GM12873 (cell line): ENCODE results near the gene TSPAN18.

Experiments used
- TF ChIP-seq, protein P1 (sequence below): IDR thresholded peaks from 2 replicates; pipeline ENCODE4 v1.5.1; 2012; ENCODE audit warnings: low read depth, mild to moderate bottlenecking, moderate library complexity, low read length, control low read depth; ENCODE audit not compliant: insufficient read depth; ENCODE audit errors: missing control alignments

TSPAN18 gene

DNA sequence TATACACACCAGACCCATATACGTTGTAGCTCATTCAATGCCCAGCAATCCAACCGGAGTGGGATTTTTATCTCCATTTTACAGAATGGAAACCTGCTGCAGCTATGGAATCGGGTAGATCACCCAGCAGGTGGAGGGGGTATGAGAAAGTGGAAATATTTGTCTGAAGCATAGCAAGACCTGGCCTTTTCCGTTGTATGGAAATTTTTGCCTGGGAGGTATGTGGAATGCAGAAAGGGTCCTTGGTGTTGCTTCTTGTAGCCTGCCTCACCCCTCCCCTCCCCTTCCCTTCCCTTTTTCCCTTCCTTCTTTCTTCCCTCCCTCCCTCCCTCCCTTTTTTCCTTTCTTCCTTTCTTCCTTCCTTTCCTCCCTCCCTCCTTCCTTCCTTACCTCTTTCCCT, 15.2 kb downstream of the TSPAN18 start:
- TF ChIP-seq, protein P1, sequence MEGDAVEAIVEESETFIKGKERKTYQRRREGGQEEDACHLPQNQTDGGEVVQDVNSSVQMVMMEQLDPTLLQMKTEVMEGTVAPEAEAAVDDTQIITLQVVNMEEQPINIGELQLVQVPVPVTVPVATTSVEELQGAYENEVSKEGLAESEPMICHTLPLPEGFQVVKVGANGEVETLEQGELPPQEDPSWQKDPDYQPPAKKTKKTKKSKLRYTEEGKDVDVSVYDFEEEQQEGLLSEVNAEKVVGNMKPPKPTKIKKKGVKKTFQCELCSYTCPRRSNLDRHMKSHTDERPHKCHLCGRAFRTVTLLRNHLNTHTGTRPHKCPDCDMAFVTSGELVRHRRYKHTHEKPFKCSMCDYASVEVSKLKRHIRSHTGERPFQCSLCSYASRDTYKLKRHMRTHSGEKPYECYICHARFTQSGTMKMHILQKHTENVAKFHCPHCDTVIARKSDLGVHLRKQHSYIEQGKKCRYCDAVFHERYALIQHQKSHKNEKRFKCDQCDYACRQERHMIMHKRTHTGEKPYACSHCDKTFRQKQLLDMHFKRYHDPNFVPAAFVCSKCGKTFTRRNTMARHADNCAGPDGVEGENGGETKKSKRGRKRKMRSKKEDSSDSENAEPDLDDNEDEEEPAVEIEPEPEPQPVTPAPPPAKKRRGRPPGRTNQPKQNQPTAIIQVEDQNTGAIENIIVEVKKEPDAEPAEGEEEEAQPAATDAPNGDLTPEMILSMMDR, result no peak

DNA sequence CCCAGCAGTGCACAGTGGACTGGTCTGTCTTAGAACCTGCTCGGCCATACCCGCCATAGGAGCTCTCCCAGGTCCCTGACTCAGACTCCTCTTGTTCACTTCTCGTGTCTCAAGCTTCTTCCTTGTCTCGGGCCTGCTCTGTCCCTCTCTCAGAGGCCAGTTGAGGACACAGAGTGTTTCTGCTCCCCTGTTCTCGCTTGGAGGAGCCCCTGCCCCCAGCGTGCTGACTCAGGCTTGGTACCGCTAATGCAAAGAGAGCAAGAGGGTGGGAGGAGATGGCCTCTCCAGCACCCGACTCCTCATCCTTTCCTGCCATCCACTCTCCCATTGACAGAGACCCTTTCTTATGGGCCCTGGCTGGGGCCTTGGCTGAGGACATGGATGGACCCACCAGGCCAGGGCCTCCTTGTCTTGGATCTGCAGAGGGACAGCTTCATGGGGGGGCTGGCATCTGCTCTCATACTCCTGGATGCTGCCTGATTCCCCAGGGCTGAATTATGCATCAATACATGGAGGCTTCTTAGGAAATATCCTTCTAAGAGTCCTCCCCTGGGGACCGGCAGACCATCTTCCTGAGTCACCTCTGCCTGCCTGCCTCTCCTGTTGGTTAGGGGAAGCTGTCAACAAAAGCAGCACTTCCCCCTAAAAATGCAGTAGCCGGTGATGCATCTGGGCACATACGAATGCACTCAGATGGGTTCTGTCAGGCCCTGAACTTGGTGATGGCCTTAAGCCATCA, 15.9 kb downstream of the TSPAN18 start:
- TF ChIP-seq, protein P1, result no peak

DNA sequence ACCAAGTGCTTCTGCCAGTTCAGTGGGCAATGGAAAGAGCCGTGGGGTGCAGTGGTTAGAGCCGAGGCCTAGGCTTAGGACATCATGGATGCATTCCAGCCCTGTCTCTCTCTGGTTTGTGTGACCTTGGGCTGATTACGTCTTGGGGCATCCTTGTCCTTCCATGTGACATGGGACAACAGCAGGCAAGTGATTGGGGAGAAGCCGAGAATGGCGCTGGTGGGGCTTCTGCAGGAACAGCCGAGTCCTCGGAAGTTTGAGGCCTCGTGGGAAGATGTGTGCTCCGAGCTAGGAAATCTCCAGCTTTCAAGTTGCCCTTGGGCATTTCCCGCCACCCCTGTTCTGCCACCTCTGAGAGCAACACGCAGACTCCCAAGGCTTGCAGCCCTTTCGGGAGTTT, 16.6 kb downstream of the TSPAN18 start:
- TF ChIP-seq, protein P1, result no peak

DNA sequence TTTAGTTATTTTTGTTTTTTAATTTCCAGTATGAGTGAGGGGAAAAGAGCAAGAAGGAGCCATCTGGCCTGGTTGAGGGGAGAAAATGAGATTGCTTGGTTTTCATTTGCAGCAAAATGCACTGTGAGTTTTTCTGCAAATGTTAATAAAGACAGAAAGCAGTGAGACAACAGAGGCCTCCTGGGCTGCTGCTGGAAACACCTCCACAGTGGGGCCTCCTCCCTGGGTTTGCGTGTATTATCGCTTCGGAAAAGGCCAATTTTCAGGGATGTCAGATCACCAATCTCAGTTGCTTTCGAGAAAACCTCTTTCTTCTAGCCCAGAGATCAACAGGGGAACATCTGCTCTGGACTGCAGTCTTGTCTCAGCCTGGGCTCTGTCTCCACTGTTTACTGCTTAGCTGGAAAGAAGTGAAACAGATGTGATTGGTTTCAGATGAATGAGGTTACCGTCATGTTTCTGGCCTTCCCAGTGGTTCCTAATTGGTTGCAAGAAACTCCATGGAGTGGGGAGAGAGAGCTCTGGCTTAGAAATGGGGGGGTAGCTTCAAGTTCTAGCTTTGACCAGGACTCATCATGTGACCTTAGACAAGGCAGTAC, 17.3 kb downstream of the TSPAN18 start:
- TF ChIP-seq, protein P1, result no peak

DNA sequence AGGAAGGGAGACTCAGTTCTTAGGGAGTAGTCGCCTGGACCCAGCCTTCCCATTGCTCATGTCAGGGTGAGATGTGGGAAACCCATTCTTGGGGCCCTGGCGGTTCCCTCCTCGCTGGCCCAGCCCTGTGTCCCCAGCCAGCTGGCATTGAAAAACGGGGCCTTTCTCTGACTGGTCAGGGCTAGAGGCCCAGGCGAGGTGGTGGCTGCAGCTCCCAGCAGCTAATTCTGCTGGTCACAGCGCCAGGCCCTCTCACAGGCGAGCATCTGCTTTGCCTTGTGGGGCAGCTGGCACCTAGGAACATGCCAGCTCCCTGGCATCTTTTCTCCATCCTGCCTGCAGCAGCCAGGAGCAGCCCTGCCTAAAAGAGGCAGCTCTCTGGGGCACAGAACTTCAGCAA, 20.1 kb downstream of the TSPAN18 start:
- TF ChIP-seq, protein P1, result no peak

DNA sequence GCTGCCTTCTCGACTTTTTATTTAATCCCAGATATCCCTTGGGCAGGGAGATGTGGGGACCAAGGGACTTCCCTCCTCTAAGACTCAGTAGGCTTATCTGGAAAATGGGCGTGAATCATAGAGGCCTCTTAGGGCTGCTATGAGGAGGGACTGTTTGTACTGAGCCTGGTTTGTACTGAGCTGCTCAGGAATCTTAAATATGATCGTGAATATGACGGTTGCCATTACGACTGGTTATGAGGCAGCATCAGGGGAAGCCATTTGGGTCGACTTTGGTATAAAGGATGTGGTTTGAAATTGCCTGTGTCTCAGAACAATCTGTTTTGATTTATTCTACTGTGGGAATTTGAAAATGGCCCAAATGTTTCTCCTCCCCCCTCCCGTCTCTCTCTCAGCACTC, 20.6 kb downstream of the TSPAN18 start:
- TF ChIP-seq, protein P1, result no peak

DNA sequence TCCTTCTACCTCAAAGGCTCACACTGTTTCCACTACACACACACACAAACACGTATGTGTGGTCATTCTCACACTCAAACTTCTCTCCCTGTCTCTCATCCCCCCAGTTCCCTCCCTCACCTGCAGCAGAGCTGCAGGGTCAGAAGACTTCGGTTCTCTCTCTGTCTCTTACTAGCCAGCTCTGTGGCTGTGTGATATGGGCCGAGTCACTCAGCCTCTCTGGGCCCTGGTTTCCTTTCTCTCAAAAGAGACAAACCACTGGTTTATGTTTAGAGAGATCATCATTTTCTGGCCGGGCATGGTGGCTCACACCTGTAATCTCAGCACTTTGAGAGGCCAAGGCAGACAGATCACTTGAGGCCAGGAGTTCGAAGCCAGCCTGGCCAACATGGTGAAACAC, 21.1 kb downstream of the TSPAN18 start:
- TF ChIP-seq, protein P1, result no peak
